Ramos (cell line): ENCODE results near the gene ASCL5.

Experiments used
- in situ Hi-C: fragments of 300-500 bp; cut with MboI; formaldehyde crosslinking; loops from one replicate; pipeline ENCODE4 v1.14.3; 2022; ENCODE audit warnings: low sequenced_read_pairs; ENCODE audit not compliant: unreplicated experiment

The ASCL5 gene

DNA sequence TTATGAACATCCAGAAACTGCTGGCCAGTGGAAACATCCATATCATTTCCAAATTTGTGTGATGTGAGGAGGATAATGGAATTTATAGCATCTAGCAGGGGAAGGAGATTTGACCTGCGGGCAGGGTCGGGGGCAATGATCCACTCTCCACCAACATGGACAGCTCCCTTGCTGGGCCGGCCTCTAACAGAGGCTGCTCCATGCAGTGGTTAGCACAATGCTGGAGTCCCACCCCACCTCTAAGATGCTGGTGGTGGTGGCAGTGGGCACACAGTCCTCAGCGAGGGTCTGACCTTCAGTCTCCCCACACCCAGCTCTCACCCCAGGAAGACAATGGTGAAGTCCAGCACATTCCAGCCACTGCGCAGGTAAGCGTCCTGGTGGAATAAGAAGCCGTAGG is 33.4 kb downstream of the ASCL5 start:
- in situ Hi-C loops = no loop called here

GRCh38 chr1:201092738-201093137 is 34.2 kb downstream of the ASCL5 start:
- in situ Hi-C loops = no loop called here

DNA sequence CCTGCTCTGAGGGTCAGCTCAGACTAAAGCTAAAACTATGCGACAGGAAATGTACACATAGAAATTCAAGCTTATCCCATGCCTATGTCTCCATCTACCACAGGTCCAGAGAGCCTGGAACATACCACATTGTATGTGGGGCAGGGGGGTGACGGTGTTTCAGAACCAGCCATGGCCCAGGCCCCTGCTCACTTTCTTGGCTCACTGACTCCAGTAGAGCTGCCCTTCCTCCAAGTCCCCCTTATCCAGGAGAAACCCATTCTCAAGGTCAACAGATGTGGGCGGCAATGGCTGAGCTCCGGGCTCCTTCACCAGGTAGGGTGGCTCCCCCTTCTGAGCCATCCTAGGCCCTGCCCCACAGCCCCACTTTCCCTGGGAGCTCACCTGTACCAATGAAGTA is 35.7 kb downstream of the ASCL5 start:
- in situ Hi-C loops = no loop called here

DNA sequence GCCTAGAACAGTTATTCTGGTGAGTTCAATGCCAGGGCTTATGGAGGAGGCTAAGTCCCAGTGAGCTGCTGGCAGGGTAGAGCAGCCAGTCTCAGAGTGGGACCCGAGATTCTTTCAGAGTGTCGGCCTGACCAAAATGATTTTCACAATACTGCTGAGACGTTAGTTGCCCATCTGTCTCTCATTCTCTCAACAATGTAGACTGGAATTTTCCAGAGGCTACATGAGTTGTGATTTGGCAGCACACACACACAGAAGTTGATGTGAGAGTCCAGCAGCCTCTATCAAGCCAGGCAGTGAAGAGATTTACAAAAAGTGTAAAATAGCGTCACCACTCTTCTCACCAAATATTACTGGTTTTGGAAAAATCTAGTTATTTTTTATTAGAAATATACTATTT is 36.4 kb downstream of the ASCL5 start:
- in situ Hi-C loops = no loop called here

DNA sequence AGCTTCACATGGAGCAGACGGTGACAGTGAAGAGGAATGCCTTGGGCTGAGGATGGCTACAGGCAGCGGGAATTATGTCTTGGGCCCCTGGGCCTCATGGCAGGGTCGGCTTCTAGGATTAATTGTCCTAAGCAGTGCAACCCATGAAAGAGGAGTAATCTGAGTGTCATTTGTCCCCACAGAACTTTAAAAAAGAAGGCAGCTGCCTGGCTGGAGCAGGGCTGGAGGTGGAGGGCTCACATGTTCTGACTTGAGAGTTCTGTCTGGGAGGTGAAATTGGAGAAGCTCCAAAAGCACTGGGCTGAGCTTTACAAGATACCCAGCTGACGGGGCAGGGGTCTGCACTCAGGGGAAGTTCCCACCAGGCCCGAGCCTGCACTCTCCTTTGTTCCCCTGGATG is 37.4 kb downstream of the ASCL5 start:
- in situ Hi-C loops = no loop called here

- in situ Hi-C loops = no loop called here
Measured at GRCh38 chr1:201088901-201089525, 38.0 kb downstream of the ASCL5 start.

DNA sequence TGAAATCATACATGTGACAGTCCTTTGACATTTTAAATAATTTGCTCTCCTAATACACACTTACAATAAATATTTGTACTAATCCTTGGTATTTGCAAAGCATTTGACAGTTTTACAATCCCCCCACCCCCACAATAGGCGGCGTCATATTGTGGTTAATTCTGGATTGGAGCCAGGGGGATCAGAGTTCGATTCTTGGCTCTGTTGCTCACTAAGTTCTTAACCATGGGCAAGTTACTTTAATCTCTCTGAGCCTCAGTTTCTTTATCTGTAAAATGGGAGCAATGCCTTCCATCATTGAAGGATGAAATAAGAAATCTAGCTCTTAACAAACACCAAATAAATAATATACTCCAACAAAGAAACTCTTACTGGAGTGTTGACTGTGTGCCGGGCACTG is 38.6 kb downstream of the ASCL5 start:
- in situ Hi-C loops = no loop called here

DNA sequence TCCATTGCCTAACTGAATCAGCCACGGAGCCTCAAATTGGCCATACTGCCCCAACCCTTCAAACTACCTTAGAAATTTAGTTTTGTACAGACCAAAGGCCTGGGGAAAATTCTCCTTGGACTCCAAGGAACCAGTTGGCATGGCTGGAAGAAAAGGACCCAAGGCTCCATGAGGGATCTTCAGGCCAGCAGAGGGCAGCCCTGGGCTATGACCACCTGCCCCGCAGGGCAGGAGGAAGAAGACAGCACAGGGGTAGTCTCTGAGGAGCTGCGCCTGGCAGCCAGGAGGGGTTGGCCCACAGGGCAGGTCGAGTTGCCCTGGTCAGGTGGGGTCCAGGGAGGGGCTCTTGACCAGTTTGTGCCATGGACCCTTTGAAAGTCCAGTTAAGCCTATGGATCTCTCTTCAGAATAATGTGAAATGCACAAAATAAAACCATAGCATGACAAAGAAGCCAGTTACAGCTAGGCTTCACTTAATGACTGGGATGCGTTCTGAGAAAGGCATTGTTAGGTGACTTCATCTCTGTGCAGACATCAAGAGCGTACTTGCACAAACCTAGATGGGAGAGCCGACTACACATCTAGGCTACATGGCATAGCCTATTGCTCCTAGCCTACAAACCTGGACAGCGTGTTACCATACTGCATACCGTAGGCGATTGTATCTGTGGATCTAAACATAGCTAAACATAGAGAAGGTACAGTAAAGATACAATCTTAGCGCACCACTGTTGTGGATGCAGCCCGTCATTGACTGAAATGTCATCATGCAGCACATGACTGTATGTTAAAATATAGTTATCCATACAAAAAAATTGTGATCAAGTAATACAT is 40.9 kb downstream of the ASCL5 start:
- in situ Hi-C loops = no loop called here

GRCh38 chr1:201084295-201084694 is 42.7 kb downstream of the ASCL5 start:
- in situ Hi-C loops = no loop called here

DNA sequence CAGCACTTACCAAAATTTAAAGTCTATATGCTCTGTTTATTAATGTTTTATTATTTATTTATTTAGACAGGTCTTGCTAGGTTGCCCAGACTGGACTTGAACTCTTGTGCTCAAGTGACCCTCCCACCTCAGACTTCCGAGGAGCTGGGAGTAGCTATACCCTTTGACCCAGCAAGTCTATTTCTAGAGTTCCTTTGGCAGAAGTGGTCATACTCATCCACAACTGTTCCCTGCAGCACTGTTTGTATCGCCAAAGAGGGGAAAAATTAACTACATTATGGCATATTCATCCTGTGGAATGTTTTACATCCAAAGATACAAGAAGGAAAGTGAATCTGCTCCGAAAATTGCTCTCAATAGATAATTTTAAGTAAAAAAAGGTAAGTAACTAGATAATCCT is 43.2 kb downstream of the ASCL5 start:
- in situ Hi-C loops = no loop called here

DNA sequence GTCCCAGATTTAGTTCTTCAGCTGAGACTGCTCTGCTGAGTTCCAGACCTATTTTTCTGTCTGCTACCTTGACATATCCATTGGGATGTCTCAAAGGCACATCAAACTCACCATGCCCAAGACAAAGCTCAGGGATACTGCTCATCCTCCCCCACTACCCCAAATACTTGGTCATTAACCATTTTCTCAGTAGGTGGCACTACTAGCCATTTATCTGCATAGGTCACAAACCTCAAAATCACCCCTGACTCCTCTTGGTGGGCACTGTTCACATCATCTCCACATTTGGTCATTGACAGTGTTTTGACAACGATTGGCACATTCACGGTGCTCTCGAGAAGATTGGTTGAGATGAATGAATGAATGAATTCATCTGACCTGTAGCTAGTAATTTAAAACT is 46.8 kb downstream of the ASCL5 start:
- in situ Hi-C loops = no loop called here

- in situ Hi-C loops = no loop called here
Measured at GRCh38 chr1:201077736-201078135, 49.2 kb downstream of the ASCL5 start.

DNA sequence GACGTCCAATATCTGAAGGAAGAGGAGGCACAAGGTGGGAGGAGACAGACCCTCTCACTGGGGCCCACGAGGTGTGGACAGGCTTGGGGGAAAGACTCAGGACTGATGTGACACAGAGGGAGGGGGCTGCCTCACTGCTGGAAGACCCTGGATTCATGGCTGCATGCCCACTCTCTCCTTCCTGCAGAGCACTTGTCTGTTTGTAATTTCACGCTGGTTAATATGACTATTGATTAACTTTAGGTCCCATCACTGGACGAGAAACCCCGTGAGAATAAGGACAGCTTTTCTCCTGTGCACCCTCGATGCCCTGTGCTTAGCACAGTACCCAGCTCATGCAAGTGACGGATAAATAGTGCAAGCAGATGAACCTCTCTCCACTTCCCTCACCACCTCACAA is 49.9 kb downstream of the ASCL5 start:
- in situ Hi-C loops = no loop called here

- in situ Hi-C loops = no loop called here
Measured at GRCh38 chr1:201076092-201076491, 50.9 kb downstream of the ASCL5 start.

DNA sequence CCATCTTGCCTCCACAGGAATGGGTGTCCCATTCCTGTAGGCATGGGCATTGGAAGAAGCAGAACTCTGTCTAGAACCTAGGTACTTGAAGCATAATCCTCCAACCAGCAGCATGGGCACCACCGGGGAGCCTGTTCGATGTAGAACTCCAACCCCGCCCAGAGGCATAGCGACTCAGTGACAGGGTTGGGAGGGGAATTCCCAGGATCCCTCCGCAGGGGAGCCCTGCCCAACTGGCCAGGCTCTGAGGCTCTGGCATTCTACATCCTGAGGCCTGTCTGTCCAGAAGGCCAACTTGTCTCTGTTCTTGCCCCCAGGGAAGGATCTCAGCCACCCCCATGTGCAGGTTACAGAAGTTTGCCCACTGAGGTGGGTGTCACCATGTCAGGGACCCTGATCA is 53.0 kb downstream of the ASCL5 start:
- in situ Hi-C loops = no loop called here

DNA sequence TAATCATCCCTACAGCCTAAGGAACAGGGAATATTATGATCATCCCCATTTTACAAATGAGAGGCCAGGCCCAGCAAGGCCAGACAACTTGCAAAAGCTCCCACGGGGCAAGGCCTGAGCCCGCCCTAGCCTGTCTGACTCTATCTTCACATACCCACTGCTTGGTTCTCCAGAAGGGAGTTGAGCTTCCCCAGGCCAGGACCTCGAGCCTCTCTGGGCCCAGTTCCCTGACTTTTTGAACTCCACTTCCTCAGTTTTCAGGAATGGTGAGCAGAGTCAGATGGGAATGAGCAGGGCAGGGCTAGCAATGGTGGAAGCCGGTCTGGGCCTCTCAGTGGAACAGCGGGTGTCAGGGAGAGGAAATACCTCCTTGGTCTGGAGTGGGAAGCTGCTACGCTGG is 54.1 kb downstream of the ASCL5 start:
- in situ Hi-C loops = no loop called here

- in situ Hi-C loops = no loop called here
Measured at GRCh38 chr1:201072149-201072548, 54.8 kb downstream of the ASCL5 start.

- in situ Hi-C loops = no loop called here
Measured at GRCh38 chr1:201069636-201070035, 57.3 kb downstream of the ASCL5 start.

- in situ Hi-C loops = no loop called here
Measured at GRCh38 chr1:201068976-201069375, 58.0 kb downstream of the ASCL5 start.

DNA sequence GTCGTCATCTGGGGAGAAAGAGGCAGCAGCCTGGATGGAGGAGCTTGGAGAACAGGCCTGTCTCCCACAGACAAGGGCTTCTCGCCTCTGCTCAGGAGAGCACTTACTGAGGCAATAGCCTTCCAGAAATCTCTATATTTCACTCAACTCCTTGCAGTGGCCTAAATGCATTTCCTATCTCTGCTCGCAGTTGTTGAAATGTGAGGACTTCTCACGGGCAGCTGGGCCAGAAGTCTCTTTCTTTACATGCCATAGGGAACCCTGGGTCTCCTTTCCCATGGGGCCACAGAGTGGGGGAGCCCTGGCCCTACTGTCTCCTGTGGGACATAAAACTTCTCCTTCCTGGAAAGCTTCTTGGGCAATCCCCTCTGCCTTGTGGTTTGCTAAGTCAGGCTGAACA is 60.0 kb downstream of the ASCL5 start:
- in situ Hi-C loops = no loop called here

- in situ Hi-C loops = no loop called here
Measured at GRCh38 chr1:201065686-201066085, 61.3 kb downstream of the ASCL5 start.

- in situ Hi-C loops = no loop called here
Measured at GRCh38 chr1:201064806-201065205, 62.2 kb downstream of the ASCL5 start.
